NB4 (cell line): ENCODE data around the gene SV2B.

Source experiments
- POLR2A ChIP-seq: IDR thresholded peaks from 2 replicates; pipeline ENCODE4 v1.6.1; 2011; ENCODE audit warnings: mild to moderate bottlenecking; ENCODE audit not compliant: insufficient read length; ENCODE audit errors: extremely low read depth
- TF ChIP-seq, protein P1 (sequence below): IDR thresholded peaks from 2 replicates; pipeline ENCODE4 v1.6.1; 2011; ENCODE audit warnings: low read depth, low read length
- TF ChIP-seq, protein P2 (sequence below): IDR thresholded peaks from one replicate; pipeline ENCODE4 v1.5.1; 2012; ENCODE audit warnings: low read depth, low read length

- TF ChIP-seq, protein P1, sequence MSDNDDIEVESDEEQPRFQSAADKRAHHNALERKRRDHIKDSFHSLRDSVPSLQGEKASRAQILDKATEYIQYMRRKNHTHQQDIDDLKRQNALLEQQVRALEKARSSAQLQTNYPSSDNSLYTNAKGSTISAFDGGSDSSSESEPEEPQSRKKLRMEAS, result no peak
- TF ChIP-seq, protein P2, sequence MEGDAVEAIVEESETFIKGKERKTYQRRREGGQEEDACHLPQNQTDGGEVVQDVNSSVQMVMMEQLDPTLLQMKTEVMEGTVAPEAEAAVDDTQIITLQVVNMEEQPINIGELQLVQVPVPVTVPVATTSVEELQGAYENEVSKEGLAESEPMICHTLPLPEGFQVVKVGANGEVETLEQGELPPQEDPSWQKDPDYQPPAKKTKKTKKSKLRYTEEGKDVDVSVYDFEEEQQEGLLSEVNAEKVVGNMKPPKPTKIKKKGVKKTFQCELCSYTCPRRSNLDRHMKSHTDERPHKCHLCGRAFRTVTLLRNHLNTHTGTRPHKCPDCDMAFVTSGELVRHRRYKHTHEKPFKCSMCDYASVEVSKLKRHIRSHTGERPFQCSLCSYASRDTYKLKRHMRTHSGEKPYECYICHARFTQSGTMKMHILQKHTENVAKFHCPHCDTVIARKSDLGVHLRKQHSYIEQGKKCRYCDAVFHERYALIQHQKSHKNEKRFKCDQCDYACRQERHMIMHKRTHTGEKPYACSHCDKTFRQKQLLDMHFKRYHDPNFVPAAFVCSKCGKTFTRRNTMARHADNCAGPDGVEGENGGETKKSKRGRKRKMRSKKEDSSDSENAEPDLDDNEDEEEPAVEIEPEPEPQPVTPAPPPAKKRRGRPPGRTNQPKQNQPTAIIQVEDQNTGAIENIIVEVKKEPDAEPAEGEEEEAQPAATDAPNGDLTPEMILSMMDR, result peak; percentile 87
- TF ChIP-seq POLR2A, result no peak
Observed at GRCh38 chr15:91055548-91056331, 44.3 kb upstream of the SV2B start.
